ENCODE measurements around the gene RAVER2. TPM values are rescaled to one million over a fixed set of nuclear protein-coding genes. Genes with fewer than 3 reads are reported as not detected.
A peak's percentile ranks its signal among the peaks of the same experiment; 100 is the strongest.

The RAVER2 gene
- total RNA-seq, 1 experiment from 2014 or later, result 12.9 TPM

GRCh38 chr1:64874666-64875065 lies 129.8 kb downstream of the RAVER2 start:
- H3K4me3 Mint-ChIP-seq (ENCODE audit: unreplicated experiment), result no peak overlapping the region
- CTCF ChIA-PET, result no interaction called here
- no peaks in the 10 kb centered on the region for H3K27me3 Mint-ChIP-seq (ENCODE audit: insufficient read depth, unreplicated experiment)
- no peaks in the 10 kb centered on the region for H3K27me3 ChIP-seq (replicated peaks; ENCODE audit: control insufficient read depth, insufficient read depth, low read length)
- no TSS peak for BruUV-seq (replicated peaks)
- H3K36me3 ChIP-seq (ENCODE audit: control insufficient read depth, insufficient read depth, low read length), result no peaks in the 10 kb centered on the region
- TF ChIP-seq, protein P1, sequence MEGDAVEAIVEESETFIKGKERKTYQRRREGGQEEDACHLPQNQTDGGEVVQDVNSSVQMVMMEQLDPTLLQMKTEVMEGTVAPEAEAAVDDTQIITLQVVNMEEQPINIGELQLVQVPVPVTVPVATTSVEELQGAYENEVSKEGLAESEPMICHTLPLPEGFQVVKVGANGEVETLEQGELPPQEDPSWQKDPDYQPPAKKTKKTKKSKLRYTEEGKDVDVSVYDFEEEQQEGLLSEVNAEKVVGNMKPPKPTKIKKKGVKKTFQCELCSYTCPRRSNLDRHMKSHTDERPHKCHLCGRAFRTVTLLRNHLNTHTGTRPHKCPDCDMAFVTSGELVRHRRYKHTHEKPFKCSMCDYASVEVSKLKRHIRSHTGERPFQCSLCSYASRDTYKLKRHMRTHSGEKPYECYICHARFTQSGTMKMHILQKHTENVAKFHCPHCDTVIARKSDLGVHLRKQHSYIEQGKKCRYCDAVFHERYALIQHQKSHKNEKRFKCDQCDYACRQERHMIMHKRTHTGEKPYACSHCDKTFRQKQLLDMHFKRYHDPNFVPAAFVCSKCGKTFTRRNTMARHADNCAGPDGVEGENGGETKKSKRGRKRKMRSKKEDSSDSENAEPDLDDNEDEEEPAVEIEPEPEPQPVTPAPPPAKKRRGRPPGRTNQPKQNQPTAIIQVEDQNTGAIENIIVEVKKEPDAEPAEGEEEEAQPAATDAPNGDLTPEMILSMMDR (IDR thresholded peaks at IDR 0.05; ENCODE audit: insufficient read depth in 1 of 2, low read depth in 1 of 2, low read length in 1 of 2, severe bottlenecking in 1 of 2, unreplicated experiment in 1 of 2), result no peak
- POLR2A ChIA-PET, result no interaction called here
- no peaks in the 10 kb centered on the region for H3K4me1 ChIP-seq
- peaks cover 18% of the 10 kb centered on the region for H3K36me3 Mint-ChIP-seq (ENCODE audit: insufficient read depth, unreplicated experiment)
- H3K9me3 ChIP-seq, result no peaks in the 10 kb centered on the region
- H3K4me1 Mint-ChIP-seq (ENCODE audit: low read depth, unreplicated experiment), result no peaks in the 10 kb centered on the region
- no peak overlapping the region for H3K27ac Mint-ChIP-seq (ENCODE audit: unreplicated experiment)
- intact Hi-C loops (cut with micrococcal nuclease; ENCODE audit: unreplicated experiment), result no loop called here
- no peaks in the 10 kb centered on the region for H3K9me3 Mint-ChIP-seq (ENCODE audit: unreplicated experiment)
- DNase-seq, result no peak
- H3K4me3 ChIP-seq (ENCODE audit: low read depth, low read length), result no peak overlapping the region

- Mint-ChIP-seq H3K27ac (ENCODE audit: unreplicated experiment) (peak overlapping the region; percentile 35), H3K27me3 (ENCODE audit: insufficient read depth, unreplicated experiment) (no peaks in the 10 kb centered on the region), H3K4me1 (ENCODE audit: low read depth, unreplicated experiment) (no peaks in the 10 kb centered on the region), H3K9me3 (ENCODE audit: unreplicated experiment) (no peaks in the 10 kb centered on the region), H3K36me3 (ENCODE audit: insufficient read depth, unreplicated experiment) (peaks cover 18% of the 10 kb centered on the region), H3K4me3 (ENCODE audit: unreplicated experiment) (no peak overlapping the region)
- H3K4me3 ChIP-seq (ENCODE audit: low read depth, low read length), result no peak overlapping the region
- BruUV-seq (replicated peaks), result no TSS peak
- no peak for DNase-seq
- no peaks in the 10 kb centered on the region for H3K27me3 ChIP-seq (replicated peaks; ENCODE audit: control insufficient read depth, insufficient read depth, low read length)
- H3K9me3 ChIP-seq, result no peaks in the 10 kb centered on the region
- intact Hi-C loops (cut with micrococcal nuclease; ENCODE audit: unreplicated experiment), result no loop called here
- no peaks in the 10 kb centered on the region for H3K4me1 ChIP-seq
- CTCF ChIA-PET, result no interaction called here
- H3K36me3 ChIP-seq (ENCODE audit: control insufficient read depth, insufficient read depth, low read length), result no peaks in the 10 kb centered on the region
- TF ChIP-seq, protein P1 (IDR thresholded peaks at IDR 0.05; ENCODE audit: insufficient read depth in 1 of 2, low read depth in 1 of 2, low read length in 1 of 2, severe bottlenecking in 1 of 2, unreplicated experiment in 1 of 2), result no peak
- POLR2A ChIA-PET, result no interaction called here
These were observed 130.2 kb downstream of the RAVER2 start for GRCh38 chr1:64875101-64875500.

- intact Hi-C loops (cut with micrococcal nuclease; ENCODE audit: unreplicated experiment), result no loop called here
- Histone ChIP-seq H3K9me3 (no peaks in the 10 kb centered on the region), H3K4me3 (ENCODE audit: low read depth, low read length) (no peak overlapping the region), H3K36me3 (ENCODE audit: control insufficient read depth, insufficient read depth, low read length) (no peaks in the 10 kb centered on the region), H3K4me1 (no peaks in the 10 kb centered on the region), H3K27me3 (replicated peaks; ENCODE audit: control insufficient read depth, insufficient read depth, low read length) (no peaks in the 10 kb centered on the region)
- POLR2A ChIA-PET, result no interaction called here
- CTCF ChIA-PET, result no interaction called here
- no peaks in the 10 kb centered on the region for H3K27me3 Mint-ChIP-seq (ENCODE audit: insufficient read depth, unreplicated experiment)
- H3K4me3 Mint-ChIP-seq (ENCODE audit: unreplicated experiment), result no peak overlapping the region
- no peaks in the 10 kb centered on the region for H3K9me3 Mint-ChIP-seq (ENCODE audit: unreplicated experiment)
- no peaks in the 10 kb centered on the region for H3K4me1 Mint-ChIP-seq (ENCODE audit: low read depth, unreplicated experiment)
- peaks cover 18% of the 10 kb centered on the region for H3K36me3 Mint-ChIP-seq (ENCODE audit: insufficient read depth, unreplicated experiment)
- no peak for DNase-seq
- TF ChIP-seq, protein P1 (IDR thresholded peaks at IDR 0.05; ENCODE audit: insufficient read depth in 1 of 2, low read depth in 1 of 2, low read length in 1 of 2, severe bottlenecking in 1 of 2, unreplicated experiment in 1 of 2), result no peak
- BruUV-seq (replicated peaks), result no TSS peak
- H3K27ac Mint-ChIP-seq (ENCODE audit: unreplicated experiment), result no peak overlapping the region
These were observed 130.7 kb downstream of the RAVER2 start for GRCh38 chr1:64875606-64876005.
